HepG2 (cell line): ENCODE results near the gene ABL2. TPM values are rescaled to one million over a fixed set of nuclear protein-coding genes. Genes with fewer than 3 reads are reported as not detected.

ENCODE experiments used
- ARID4A ChIP-seq: sonication (generic); formaldehyde crosslinking; IDR thresholded peaks from 2 replicates; pipeline ENCODE4 v1.5.0; 2020; ENCODE audit warnings: mild to moderate bottlenecking, missing genetic modification reagents, borderline replicate concordance
- DPF2 ChIP-seq: sonication (generic); formaldehyde crosslinking; IDR thresholded peaks from 2 replicates; pipeline ENCODE4 v1.4.0; 2020; ENCODE audit warnings: mild to moderate bottlenecking, low read depth, missing genetic modification reagents, borderline replicate concordance
- HOXA7 ChIP-seq: sonication (generic); formaldehyde crosslinking; IDR thresholded peaks from 2 replicates; pipeline ENCODE4 v1.8.1; 2022; ENCODE audit warnings: mild to moderate bottlenecking, missing genetic modification reagents, moderate library complexity
- MEF2D ChIP-seq: sonication (generic); formaldehyde crosslinking; IDR thresholded peaks from 2 replicates; pipeline ENCODE4 v1.5.1; 2020; ENCODE audit warnings: mild to moderate bottlenecking, missing genetic modification reagents
- MNT ChIP-seq: fragments of 450-650 bp; IDR thresholded peaks from 2 replicates; pipeline ENCODE4 v1.6.1; 2016
- NAIF1 ChIP-seq: sonication (generic); formaldehyde crosslinking; IDR thresholded peaks from 2 replicates; pipeline ENCODE4 v1.5.0; 2020; ENCODE audit warnings: mild to moderate bottlenecking, missing genetic modification reagents, borderline replicate concordance
- RCOR2 ChIP-seq: IDR thresholded peaks from 2 replicates; pipeline ENCODE4 v1.6.1; 2016; ENCODE audit warnings: missing biosample characterization, missing genetic modification reagents
- RFX5 ChIP-seq: IDR thresholded peaks from 2 replicates; pipeline ENCODE4 v1.6.1; 2011; ENCODE audit warnings: low read depth, low read length, improper control_type of control experiment
- SSRP1 ChIP-seq: IDR thresholded peaks from 2 replicates; pipeline ENCODE4 v1.6.1; 2016; ENCODE audit warnings: control low read depth
- ZNF335 ChIP-seq: sonication (generic); formaldehyde crosslinking; IDR thresholded peaks from 2 replicates; pipeline ENCODE4 v1.4.0; 2020; ENCODE audit warnings: missing genetic modification reagents
- ZNF510 ChIP-seq: sonication (generic); formaldehyde crosslinking; IDR thresholded peaks from 2 replicates; pipeline ENCODE4 v1.4.0; 2020; ENCODE audit warnings: low read depth, mild to moderate bottlenecking, missing genetic modification reagents
- ZNF546 ChIP-seq: sonication (generic); formaldehyde crosslinking; conservative IDR thresholded peaks from 2 replicates; pipeline ENCODE4 v1.8.1; 2023; ENCODE audit warnings: mild to moderate bottlenecking, missing genetic modification reagents
- ZNF747 ChIP-seq: sonication (generic); formaldehyde crosslinking; IDR thresholded peaks from 2 replicates; pipeline ENCODE4 v1.8.1; 2023; ENCODE audit warnings: missing genetic modification reagents, mild to moderate bottlenecking, borderline replicate concordance
- ZSCAN29 ChIP-seq: sonication (generic); formaldehyde crosslinking; conservative IDR thresholded peaks from 2 replicates; pipeline ENCODE4 v1.4.0; 2020; ENCODE audit warnings: mild to moderate bottlenecking, missing genetic modification reagents
- polyA plus RNA-seq, 8 experiments: library from polyadenylated mRNA; depleted of rRNA in 3 of 8; stranded (reverse) in 7 of 8; unstranded in 1 of 8; fragments of >200 nt; fragmentation: Illumina TruSeq in 4 of 8; extraction: Trizol in 4 of 8; gene quantifications; 2 replicates each; pipeline versions ENCODE4 v1.2.1 to v1.2.3, GENCODE V29; 2011 to 2016; ENCODE audit warnings: low read depth in 4 of 8, missing spikeins in 1 of 8, mixed read lengths in 1 of 8; ENCODE audit not compliant: insufficient read depth in 1 of 8
- total RNA-seq, 5 experiments: library from RNA; depleted of rRNA; stranded (reverse); fragments of >200 nt; fragmentation: Illumina TruSeq; extraction: Trizol; gene quantifications; 2 replicates each; pipeline ENCODE4 v1.2.3, GENCODE V29; 2016; ENCODE audit warnings: low read depth in 1 of 5
- TF ChIP-seq, protein P1 (sequence below): sonication (generic); formaldehyde crosslinking; IDR thresholded peaks from 2 replicates; pipeline ENCODE4 v1.4.0; 2020; ENCODE audit warnings: mild to moderate bottlenecking, missing genetic modification reagents
- TF ChIP-seq, protein P2 (sequence below): sonication (generic); formaldehyde crosslinking; IDR thresholded peaks from 2 replicates; pipeline ENCODE4 v1.4.0; 2020; ENCODE audit warnings: mild to moderate bottlenecking, missing genetic modification reagents
- TF ChIP-seq, protein P3 (sequence below): sonication (generic); formaldehyde crosslinking; IDR thresholded peaks from 2 replicates; pipeline ENCODE4 v1.5.0; 2020; ENCODE audit warnings: mild to moderate bottlenecking, missing genetic modification reagents, borderline replicate concordance

ABL2 gene
- total and polyA plus RNA-seq, 2 of the 13 experiments (the other 11 are each of a cell fraction or from before 2014, with no cell fraction given): 5.8 to 6.0 TPM

- TF ChIP-seq, protein P1, sequence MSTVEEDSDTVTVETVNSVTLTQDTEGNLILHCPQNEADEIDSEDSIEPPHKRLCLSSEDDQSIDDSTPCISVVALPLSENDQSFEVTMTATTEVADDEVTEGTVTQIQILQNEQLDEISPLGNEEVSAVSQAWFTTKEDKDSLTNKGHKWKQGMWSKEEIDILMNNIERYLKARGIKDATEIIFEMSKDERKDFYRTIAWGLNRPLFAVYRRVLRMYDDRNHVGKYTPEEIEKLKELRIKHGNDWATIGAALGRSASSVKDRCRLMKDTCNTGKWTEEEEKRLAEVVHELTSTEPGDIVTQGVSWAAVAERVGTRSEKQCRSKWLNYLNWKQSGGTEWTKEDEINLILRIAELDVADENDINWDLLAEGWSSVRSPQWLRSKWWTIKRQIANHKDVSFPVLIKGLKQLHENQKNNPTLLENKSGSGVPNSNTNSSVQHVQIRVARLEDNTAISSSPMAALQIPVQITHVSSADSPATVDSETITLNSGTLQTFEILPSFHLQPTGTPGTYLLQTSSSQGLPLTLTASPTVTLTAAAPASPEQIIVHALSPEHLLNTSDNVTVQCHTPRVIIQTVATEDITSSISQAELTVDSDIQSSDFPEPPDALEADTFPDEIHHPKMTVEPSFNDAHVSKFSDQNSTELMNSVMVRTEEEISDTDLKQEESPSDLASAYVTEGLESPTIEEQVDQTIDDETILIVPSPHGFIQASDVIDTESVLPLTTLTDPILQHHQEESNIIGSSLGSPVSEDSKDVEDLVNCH: no peak
- TF ChIP-seq ZNF546 (CRISPR knock-in tag): no peak
- TF ChIP-seq DPF2 (CRISPR knock-in tag): peak; percentile 65; the same call in 1 of the 2 replicates
- no peak for TF ChIP-seq ZNF747 (CRISPR knock-in tag)
- no peak for TF ChIP-seq ZNF510 (CRISPR knock-in tag)
- no peak for TF ChIP-seq NAIF1 (CRISPR knock-in tag)
- no peak for TF ChIP-seq RFX5
- TF ChIP-seq, protein P2, sequence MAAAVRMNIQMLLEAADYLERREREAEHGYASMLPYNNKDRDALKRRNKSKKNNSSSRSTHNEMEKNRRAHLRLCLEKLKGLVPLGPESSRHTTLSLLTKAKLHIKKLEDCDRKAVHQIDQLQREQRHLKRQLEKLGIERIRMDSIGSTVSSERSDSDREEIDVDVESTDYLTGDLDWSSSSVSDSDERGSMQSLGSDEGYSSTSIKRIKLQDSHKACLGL: no peak
- peak; percentile 71; the same call in 1 of the 2 replicates for TF ChIP-seq RCOR2 (CRISPR knock-in tag)
- TF ChIP-seq ZSCAN29 (CRISPR knock-in tag): 0 out of 2 replicates have a peak, but pooled peaks have one; percentile 55
- TF ChIP-seq SSRP1 (CRISPR knock-in tag): no peak
- TF ChIP-seq, protein P3, sequence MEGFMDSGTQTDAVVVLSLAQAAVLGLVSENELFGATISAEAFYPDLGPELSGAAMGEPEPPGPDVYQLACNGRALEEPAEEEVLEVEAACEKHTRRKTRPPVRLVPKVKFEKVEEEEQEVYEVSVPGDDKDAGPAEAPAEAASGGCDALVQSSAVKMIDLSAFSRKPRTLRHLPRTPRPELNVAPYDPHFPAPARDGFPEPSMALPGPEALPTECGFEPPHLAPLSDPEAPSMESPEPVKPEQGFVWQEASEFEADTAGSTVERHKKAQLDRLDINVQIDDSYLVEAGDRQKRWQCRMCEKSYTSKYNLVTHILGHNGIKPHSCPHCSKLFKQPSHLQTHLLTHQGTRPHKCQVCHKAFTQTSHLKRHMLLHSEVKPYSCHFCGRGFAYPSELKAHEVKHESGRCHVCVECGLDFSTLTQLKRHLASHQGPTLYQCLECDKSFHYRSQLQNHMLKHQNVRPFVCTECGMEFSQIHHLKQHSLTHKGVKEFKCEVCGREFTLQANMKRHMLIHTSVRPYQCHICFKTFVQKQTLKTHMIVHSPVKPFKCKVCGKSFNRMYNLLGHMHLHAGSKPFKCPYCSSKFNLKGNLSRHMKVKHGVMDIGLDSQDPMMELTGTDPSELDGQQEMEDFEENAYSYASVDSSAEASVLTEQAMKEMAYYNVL (CRISPR knock-in tag): no peak; the same call in 1 of the 2 replicates
- TF ChIP-seq ZNF335 (CRISPR knock-in tag): no peak
- TF ChIP-seq MNT: 0 out of 2 replicates have a peak, but pooled peaks have one; percentile 41
- TF ChIP-seq ARID4A (CRISPR knock-in tag): peak; percentile 44; the same call in 1 of the 2 replicates
- no peak for TF ChIP-seq HOXA7 (CRISPR knock-in tag)
- peak; percentile 77 for TF ChIP-seq MEF2D (CRISPR knock-in tag)
These were observed 77.4 kb downstream of the ABL2 start (continued) for GRCh38 chr1:179151908-179152682.
